GM19395 (cell line): ENCODE data around the gene WASF3.

ENCODE experiments used
- ATAC-seq: cut with Tn5 transposase; IDR thresholded peaks from one replicate; pipeline ENCODE4 v1.9.1; 2021; ENCODE audit warnings: mild to moderate bottlenecking, moderate library complexity; ENCODE audit not compliant: unreplicated experiment

Gene WASF3, protein sequence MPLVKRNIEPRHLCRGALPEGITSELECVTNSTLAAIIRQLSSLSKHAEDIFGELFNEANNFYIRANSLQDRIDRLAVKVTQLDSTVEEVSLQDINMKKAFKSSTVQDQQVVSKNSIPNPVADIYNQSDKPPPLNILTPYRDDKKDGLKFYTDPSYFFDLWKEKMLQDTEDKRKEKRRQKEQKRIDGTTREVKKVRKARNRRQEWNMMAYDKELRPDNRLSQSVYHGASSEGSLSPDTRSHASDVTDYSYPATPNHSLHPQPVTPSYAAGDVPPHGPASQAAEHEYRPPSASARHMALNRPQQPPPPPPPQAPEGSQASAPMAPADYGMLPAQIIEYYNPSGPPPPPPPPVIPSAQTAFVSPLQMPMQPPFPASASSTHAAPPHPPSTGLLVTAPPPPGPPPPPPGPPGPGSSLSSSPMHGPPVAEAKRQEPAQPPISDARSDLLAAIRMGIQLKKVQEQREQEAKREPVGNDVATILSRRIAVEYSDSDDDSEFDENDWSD

DNA sequence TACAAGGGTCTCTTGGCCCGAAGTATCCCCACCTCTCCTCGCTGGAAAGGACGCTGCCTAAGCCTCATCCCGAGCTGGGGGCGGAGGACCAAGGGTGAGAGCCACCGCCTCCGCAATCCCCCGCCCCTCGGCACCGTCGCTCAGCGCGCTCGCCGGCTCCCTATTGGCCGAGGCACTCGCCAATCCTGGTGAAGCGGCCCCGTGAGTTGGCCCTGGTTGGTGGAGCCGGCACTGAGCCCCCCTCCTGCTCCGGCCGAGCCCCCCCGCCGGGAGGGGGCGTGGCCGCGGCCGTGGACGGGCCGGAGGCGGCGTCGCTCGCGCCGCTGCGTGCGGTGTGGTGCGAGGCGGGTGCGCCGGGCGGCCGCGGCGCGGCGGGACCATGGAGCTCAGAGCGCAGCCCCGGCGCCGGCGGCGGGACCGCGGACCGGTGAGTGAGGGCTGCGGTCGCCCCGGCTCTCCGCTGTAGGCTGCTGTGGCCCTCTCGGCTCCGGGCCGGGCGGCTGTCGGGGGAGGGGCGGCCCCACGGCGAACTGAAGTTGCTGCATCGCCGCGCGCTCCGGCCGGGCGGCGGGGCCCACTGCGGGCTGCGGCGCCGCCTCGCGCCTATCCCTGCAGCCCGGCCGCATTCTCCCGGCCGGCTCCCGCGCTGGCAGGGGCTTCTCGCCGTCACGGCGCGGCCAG is at the start of gene WASF3:
Gene WASF3 (plus strand): TSS at position 291 of the 681 bp plus-strand sequence. CDS start 84,588 bp downstream, outside the sequence.
- peak; percentile 95 for ATAC-seq

DNA sequence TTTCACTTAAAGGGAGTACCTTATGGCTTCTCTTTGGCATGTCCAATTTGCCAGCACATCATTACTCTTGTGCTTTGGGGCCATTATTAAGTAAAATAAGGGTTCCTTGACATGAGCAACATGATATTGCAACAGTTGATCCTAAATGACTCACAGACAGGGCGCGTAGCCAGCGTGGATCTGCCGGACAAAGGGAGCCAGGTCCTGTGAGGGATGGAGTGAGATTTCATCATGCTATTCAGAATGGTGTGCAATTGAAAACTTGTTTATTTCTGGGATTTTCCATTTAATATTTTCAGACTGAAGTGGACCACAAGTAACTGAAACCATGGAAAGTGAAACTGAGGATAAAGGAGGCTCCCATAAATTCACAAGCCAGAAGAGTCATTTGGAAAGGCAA is 48.6 kb upstream of the WASF3 start:
- ATAC-seq = no peak

DNA sequence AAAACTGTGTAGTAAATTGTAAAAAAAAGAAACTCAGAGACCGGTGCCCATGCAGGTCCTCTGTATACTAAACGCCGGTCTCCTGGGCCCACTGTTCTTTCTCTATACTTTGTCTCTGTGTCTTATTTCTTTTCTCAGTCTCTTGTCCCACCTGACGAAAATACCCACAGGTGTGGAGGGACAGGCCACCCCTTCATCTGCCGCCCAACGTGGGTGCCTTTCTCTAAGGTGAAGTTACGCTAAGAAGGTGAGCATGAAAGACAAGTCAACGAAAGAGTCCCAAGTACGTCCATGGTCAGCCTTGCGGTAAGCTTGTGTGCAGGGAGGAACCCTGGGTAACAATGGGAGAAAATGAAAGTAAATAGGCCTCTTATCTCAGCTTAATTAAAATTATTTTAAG is 48.0 kb upstream of the WASF3 start:
- ATAC-seq = no peak

DNA sequence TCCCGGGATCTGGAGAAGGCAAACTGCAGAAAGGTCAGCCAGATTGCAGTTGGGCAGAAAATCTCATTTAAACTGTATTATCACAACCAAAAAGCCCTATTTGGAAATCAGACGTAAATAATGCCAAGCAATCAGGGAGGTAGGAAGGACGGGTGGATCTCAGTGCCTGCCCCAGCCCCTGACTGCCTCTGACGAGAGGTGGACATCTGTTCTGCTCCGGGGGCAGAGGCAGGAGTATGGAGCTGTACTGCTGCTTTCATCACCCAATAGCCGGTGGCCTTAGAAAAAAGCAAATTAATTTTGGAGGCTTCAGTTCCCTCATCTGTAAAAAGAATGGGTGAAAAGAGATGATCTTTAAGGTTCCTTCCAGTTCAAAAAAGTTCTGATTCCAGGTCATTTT is 43.6 kb upstream of the WASF3 start:
- no peak for ATAC-seq

DNA sequence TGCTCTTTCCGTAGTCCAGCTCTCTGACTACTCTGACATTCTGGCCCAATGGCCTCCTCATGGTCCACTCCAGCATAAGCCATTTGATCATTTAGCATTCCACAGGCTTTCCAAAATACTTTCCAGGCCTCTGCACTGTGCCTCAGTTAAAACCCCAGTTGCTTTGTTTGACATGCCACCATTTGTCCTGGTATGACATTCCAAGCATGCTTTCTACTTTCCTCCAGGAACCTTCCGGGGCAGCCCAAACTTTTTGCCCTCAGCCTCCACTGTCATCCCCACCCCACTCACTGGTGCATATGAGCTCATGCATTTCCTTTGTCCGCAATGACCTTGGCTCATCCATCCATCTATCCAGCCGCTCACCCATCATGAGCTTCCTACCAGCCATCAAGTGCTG is 41.8 kb upstream of the WASF3 start:
- ATAC-seq = no peak

DNA sequence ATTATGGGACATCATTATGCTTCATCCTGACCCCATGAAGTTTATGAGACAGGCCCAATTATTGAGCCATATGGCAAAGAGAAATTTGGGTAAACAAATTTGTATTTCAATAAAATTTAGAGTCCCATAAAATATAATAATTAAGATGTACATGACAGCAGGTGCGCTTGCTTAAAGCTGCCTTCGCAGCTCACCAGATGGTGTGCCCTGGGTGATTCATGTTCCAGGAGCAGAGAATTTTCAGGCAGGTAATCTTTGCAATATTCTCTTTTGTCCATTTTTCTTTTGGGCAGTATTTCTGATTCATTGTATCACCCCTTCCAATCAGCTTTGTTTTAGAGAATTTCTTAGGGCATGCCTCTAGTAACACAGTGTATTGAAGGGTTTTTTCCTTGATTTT is 39.5 kb upstream of the WASF3 start:
- no peak for ATAC-seq

DNA sequence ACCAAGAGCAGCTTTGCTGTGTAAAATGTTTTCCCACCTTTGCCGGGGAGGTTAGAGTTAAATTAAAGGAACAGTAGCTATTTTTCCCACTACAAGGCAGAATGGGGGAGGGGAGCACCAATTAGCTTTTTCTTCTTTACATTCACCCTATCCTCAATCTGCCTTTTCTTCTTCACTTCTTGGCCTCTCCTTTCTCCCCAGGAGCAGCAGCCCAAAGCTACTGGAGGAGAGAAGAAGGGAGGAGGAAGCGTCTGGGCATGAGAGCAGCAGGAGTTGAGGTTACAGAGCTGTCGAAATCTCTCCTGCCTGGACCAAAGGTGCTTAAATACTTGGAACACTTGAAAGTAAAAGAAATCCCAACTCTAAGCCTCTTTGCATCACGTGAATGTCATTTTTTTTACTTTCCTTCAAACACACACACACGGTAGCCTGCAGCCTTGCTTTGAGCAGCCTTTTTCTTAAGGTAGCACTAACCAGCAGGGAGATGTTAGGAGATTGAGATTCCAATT is 39.0 kb upstream of the WASF3 start:
- ATAC-seq = no peak

DNA sequence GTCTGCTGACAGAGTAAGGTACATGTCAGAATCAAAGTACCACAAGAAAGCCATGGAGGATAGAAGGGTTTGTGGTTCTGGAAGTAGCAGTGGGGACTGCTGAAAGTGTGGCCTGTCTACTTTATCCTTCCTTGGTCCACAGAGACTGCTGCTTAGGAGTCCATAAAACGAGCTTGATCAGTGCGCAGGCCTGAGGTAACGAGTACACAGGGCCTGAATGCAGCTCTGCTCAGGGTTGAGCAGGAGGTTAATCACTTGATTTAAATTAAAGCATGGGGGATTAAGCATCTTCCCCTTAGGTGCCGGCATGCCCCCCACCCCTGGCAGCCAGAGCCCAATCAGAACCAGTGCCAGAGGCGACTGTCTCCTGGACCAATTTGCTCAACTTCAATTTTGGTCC is 34.9 kb upstream of the WASF3 start:
- ATAC-seq = no peak

DNA sequence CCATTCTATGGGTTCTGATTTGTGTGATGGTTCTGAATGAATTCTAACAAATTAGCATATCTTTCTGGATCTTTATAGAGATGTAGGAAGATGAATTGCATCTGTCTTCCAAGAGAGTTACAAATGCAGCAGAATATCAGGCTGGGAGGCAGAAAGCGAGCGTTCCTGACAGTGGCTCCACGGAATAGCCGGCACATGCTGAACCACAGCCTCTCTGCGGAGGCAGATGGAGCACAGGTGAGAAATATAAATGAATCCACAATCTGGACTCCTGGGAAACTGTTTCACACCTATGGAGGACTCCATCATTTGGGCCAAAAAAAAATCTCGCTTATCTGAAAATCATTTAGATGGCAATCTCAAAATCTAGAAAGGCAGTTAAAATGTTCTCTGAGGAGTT is 34.5 kb upstream of the WASF3 start:
- ATAC-seq = no peak

DNA sequence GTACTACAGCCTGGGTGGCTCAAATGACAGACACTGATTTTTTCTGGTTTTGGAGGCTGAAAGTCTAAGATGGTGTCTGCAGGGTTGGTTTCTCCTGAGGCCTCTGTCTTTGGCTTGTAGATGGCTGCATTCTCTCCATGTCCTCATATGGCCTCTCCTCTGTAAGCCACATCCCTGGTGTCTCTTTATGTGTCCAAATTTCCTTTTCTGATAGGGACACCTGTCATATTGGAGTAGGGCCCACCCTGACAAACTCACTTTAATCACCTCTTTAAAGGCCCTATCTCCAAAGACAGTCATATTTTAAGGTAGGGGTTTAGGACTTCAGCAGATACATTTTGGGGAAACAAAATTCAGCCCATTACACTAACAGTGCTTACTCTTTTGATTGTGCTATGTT is 32.0 kb upstream of the WASF3 start:
- ATAC-seq = no peak

DNA sequence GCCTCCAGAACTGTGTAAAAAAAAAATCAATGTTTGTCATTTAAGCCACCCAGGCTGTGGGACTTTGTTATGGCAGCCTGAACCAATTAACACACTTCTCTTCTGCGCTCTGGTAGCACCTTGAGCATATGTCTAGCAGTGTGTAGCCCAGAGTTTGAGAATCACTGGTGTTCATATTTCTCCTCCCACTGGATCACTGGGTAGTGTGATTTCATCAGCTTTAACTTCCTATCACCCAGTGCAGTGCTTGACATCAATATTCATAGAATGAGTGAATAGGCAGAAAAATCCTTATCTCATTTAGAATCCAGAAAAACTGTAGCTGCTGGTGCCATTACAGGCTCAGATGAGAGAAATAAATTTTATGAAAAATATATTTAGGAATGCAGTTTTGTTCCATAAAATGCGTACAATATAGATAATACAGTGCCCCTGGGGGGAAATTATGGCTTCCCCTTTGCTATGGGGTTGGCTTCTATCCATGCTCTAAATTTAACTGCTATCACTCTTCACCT is 30.7 kb upstream of the WASF3 start:
- no peak for ATAC-seq

DNA sequence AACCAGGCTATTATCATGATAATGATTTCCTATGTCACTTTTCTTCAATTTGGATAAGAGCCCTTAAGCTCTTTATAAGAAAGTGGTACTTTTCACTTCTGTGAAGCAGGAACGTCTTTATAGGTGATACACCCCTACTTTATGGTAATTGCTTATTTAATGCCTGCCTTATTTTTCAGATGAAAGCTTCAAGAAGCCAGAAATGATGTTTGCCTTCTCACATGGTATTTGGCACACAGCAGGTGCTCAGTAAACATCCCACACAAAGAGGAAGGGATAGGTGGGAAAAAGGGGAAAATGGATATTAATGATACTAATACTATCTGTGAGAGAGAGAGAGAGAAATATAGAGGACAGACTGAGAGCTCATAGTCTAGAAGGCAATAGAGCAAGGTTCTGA is 29.0 kb upstream of the WASF3 start:
- ATAC-seq = no peak

DNA sequence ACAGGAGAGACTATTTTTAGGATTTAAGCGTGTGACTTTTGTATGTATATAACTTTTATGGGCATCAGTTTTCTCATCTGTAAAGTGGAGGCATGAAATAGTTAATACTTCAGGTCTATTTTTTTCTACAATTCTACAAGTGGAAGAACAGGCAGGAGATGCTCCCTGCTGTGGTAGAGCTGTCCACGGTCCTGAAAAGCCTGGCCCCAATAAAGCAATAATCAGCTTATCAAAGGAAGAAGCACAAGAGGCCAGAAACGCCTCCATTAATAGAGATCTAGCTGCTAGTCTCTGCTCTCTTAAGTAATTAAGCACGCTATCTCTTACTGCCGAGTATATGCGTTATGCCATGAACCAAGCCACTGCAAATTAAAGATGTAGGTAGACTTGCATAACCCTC is 28.0 kb upstream of the WASF3 start:
- ATAC-seq = no peak

DNA sequence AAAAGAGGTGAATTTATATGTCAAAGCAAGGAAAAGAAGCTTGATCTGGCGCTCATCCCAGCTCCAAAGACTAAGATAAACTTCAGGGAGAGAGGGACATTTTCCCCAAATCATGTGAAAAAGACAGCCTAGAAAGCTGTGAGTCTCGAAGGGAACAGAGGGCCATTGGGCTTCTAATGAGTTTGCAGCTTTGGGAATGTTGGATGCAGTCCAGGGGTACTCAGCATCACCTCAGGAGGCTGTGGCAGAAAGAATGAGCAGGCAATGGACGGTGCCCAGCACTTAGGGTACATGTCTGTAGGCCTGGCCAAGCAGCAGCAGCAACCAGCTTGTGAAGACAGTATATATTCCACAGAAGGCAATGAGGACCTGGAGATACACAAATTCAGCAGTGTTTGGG is 25.7 kb upstream of the WASF3 start:
- ATAC-seq = no peak

DNA sequence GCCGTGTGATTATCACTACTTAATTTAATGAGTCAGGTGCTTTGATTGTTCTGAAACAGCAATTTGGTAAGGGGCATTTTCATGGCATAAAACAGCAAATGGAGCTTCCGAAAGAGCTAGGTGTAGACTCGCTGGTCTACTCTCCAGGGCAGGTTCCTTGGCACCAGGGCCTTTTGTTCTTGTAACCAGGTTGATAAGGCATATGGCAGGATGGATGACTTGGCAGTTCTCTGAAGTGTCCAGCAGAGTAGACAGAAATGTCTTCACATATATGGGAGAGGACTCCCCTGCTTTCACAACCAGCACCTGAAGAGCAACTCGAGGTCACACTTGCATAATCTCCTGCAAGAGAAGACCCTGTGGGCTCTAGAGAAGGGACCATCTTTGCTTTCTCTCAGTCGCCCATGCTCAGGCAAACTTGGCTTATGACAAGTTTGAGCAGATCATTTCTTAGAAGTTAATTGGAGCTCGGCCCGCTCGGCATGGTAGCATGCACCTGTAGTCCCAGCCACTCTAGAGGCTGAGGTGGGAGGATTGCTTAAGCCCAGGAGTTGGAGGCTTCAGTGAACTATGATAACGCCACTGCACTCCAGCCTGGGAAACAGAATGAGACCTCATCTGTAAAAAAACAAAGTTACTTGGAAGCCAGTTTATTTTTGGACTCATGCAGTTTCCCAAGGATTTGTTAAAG is 23.3 kb upstream of the WASF3 start:
- ATAC-seq = no peak

DNA sequence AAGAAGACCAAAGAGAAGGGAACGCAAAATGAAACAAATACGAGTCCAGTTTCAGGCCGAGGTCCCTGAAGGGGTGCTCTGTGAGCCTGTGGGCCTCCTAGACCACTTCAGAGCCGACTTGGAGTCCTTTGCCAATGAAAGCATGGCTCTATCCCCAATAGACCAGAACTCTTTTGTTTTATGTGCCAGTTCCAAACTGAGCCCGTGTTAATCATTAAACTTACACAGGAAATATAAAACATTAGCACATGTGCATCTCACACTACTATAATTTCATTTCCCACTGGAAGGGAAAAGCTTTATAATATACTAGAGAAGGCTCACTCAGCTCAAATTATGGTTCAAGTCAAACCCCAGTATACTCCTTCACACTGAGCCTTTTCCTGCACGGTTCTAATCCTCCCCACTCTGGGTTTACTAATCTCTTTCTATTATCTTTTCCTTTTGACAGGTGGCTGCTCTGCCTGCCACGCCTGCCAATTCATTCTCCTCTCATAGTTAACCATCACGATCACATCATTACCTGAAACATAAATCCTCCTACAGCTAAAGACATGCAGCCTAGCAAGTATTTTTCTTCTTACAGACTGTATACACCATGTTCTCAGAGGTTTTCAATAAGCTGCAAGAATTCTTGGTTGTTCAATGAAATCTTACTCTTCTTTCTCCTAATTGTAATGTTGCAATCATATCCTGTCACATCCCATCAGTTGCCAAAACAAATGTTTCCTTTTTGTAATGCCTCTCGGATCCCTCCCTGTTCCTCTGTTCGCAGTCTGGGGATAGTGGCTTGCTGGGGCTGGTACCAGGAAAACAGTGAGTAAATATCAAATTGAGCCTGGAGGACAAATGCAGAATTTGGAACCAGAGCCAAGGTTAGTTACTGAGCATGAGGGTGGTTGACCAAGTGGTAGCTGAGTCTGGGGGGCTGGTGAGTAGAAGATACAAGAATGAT is 18.8 kb upstream of the WASF3 start:
- no peak for ATAC-seq

DNA sequence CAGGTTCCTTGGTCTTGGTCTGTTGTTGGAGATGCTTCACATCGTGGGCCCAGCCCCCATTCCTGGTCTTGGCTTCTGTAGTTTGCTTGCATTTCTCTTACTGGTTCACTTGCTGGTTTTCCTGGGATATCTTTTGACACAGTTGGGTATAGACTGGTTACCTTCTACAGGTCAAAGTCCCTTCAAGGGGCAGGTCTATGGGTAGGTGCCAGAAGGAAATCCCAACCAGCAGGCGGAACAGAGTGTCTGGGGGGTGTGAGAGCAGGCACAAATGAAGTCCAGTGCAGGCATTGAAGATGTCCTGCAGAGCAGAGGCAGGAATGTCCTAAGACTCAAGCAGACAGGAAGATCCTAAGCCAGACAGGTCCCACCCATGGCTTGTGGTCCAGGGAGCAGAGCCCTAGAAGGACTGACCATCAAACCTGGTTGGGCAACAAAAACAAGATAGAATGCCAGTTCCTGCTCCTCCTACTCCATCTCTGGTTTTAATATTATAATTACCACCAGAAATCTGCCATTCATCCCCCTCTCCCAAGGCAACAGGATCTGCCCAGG is 17.7 kb upstream of the WASF3 start:
- ATAC-seq = no peak

DNA sequence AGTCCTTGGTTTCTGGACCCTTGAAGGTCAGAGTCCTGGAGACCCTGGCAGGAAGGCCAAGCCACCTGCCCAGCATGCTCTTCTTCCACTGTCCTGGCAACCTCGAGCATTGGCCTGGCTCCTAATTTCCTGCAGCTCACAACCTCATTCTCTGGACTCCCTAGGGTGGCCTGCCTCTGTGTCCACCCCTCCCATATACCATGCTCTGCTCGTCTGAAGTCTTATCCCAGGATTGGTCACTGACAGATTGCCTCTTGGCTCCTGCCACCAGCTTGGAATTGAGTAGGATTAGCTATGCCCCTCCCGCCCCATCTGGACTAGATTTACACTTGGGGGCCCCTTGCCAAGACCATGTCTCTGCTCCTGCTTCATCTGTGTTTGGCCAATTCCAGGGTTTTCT is 17.1 kb upstream of the WASF3 start:
- ATAC-seq = no peak

DNA sequence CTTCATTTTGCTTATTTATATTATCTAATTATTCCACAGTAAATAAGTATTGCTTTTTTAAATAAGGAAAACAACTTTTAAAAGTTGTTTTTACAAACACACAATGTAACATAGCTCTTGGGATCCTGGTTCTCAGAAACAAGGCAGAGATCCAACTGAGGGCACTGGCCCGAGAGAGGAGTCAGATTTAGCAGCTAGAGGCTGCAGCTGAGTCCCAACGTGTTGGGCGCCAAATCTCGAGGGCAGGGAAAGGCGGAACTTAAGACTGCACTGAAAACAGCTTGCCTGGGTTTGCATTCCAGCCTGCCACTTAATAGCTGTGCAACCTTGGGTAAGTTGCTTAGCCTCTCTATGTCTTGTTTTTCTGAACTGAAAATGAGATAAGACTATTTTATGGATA is 16.4 kb upstream of the WASF3 start:
- no peak for ATAC-seq
